Osteoblast (primary cell): Measurements from ENCODE around the gene LIX1L. TPM values are rescaled to one million over a fixed set of nuclear protein-coding genes. Genes with fewer than 3 reads are reported as not detected.

Experiments used
- DNase-seq: peaks from one replicate; pipeline ENCODE4 v3.0.0; 2011; ENCODE audit warnings: low spot score, mixed read lengths; ENCODE audit not compliant: insufficient read length; ENCODE audit errors: missing footprints
- H2AFZ ChIP-seq: 2 replicates; pipeline ENCODE4 v1.6.0; 2011; ENCODE audit warnings: mild to moderate bottlenecking, low read length
- H3K27ac ChIP-seq: 2 replicates; pipeline ENCODE4 v1.5.1; 2011; ENCODE audit warnings: mild to moderate bottlenecking, low read depth, low read length, moderate library complexity
- H3K27me3 ChIP-seq: 2 replicates; pipeline ENCODE4 v1.6.0; 2012; ENCODE audit warnings: mild to moderate bottlenecking, control low read depth, inconsistent platforms, low read length, moderate library complexity; ENCODE audit not compliant: insufficient read depth
- H3K36me3 ChIP-seq: 2 replicates; pipeline ENCODE4 v1.5.1; 2011; ENCODE audit warnings: mild to moderate bottlenecking, low read length, control low read depth, moderate library complexity; ENCODE audit not compliant: insufficient read depth
- H3K4me1 ChIP-seq: 2 replicates; pipeline ENCODE4 v1.5.1; 2011; ENCODE audit warnings: mild to moderate bottlenecking, low read length, control low read depth, moderate library complexity; ENCODE audit not compliant: insufficient read depth
- H3K4me2 ChIP-seq: 2 replicates; pipeline ENCODE4 v1.6.0; 2011; ENCODE audit warnings: mild to moderate bottlenecking, low read length; ENCODE audit not compliant: insufficient read depth
- H3K4me3 ChIP-seq: fragments of 200-600 bp; sonication (generic); 3 replicates; pipeline ENCODE4 v1.5.1; 2012; ENCODE audit warnings: mild to moderate bottlenecking, low read length, inconsistent platforms; ENCODE audit not compliant: insufficient read depth
- H3K79me2 ChIP-seq: 2 replicates; pipeline ENCODE4 v1.6.0; 2012; ENCODE audit warnings: mild to moderate bottlenecking, low read length, control low read depth, inconsistent platforms; ENCODE audit not compliant: insufficient read depth
- H3K9me3 ChIP-seq: 2 replicates; pipeline ENCODE4 v1.5.1; 2011; ENCODE audit warnings: low read depth, low read length, control low read depth
- H4K20me1 ChIP-seq: 2 replicates; pipeline ENCODE4 v1.6.0; 2012; ENCODE audit warnings: mild to moderate bottlenecking, low read length, control low read depth; ENCODE audit not compliant: insufficient read depth
- CTCF ChIP-seq: IDR thresholded peaks from 2 replicates; pipeline ENCODE4 v1.5.1; 2011; ENCODE audit warnings: mild to moderate bottlenecking, low read depth, low read length, moderate library complexity; ENCODE audit errors: extremely low read depth
- total RNA-seq: library from RNA; depleted of rRNA; stranded (reverse); fragments of >200 nt; gene quantifications from 2 replicates; pipeline ENCODE4 v1.2.3, GENCODE V29; 2012

The LIX1L gene
- total RNA-seq, 1 donor: 33.7 TPM

- H2AFZ ChIP-seq: no peak overlapping the region
- H4K20me1 ChIP-seq: peaks cover 43% of the 10 kb centered on the region
- DNase-seq: no peak
- peaks cover 29% of the 10 kb centered on the region for H3K4me1 ChIP-seq
- no peaks in the 10 kb centered on the region for H3K9me3 ChIP-seq
- no peaks in the 10 kb centered on the region for H3K27me3 ChIP-seq
- TF ChIP-seq CTCF: no peak
- peak overlapping the region; percentile 92 for H3K4me2 ChIP-seq
- H3K4me3 ChIP-seq: peak overlapping the region; percentile 91
- peaks cover 40% of the 10 kb centered on the region for H3K79me2 ChIP-seq
- H3K36me3 ChIP-seq: peaks cover 38% of the 10 kb centered on the region
- peak overlapping the region; percentile 40 for H3K27ac ChIP-seq
Measured at GRCh38 chr1:145995148-145995881, 37.5 kb upstream of the LIX1L start.

- Histone ChIP-seq H3K27ac (no peak overlapping the region), H2AFZ (no peak overlapping the region), H3K4me1 (peaks cover 29% of the 10 kb centered on the region), H3K27me3 (no peaks in the 10 kb centered on the region), H3K36me3 (peaks cover 38% of the 10 kb centered on the region), H4K20me1 (peaks cover 43% of the 10 kb centered on the region), H3K4me2 (peak overlapping the region; percentile 92), H3K9me3 (no peaks in the 10 kb centered on the region), H3K4me3 (peak overlapping the region; percentile 91), H3K79me2 (peaks cover 40% of the 10 kb centered on the region)
- TF ChIP-seq CTCF: no peak
- DNase-seq: no peak
Measured at GRCh38 chr1:145994391-145995120, 36.7 kb upstream of the LIX1L start.

GRCh38 chr1:145993618-145994390, 36.0 kb upstream of the LIX1L start:
- H3K27ac ChIP-seq: no peak overlapping the region
- peaks cover 38% of the 10 kb centered on the region for H3K36me3 ChIP-seq
- TF ChIP-seq CTCF: no peak
- H3K4me2 ChIP-seq: peak overlapping the region; percentile 92
- no peaks in the 10 kb centered on the region for H3K27me3 ChIP-seq
- no peak overlapping the region for H2AFZ ChIP-seq
- peaks cover 43% of the 10 kb centered on the region for H4K20me1 ChIP-seq
- H3K79me2 ChIP-seq: peaks cover 40% of the 10 kb centered on the region
- H3K4me1 ChIP-seq: peaks cover 29% of the 10 kb centered on the region
- DNase-seq: no peak
- peak overlapping the region; percentile 91 for H3K4me3 ChIP-seq
- H3K9me3 ChIP-seq: no peaks in the 10 kb centered on the region
